ENCODE measurements around the gene ACIN1.
"Not testable (repeated sequence)": the region's sequence is repeated elsewhere in the genome, so short reads cannot be mapped to it uniquely, and the experiment has no call there.

ACIN1 gene

GRCh38 chr14:23125011-23125410 lies 30.1 kb upstream of the ACIN1 start:
- no peak for DNase-seq (ENCODE audit: low read depth in 3 of 3)

- no peak for DNase-seq (ENCODE audit: low read depth in 3 of 3)
These were observed 29.5 kb upstream of the ACIN1 start for GRCh38 chr14:23124337-23124954.

GRCh38 chr14:23123419-23123818 lies 28.5 kb upstream of the ACIN1 start:
- no peak for DNase-seq (ENCODE audit: low read depth in 3 of 3)

DNA sequence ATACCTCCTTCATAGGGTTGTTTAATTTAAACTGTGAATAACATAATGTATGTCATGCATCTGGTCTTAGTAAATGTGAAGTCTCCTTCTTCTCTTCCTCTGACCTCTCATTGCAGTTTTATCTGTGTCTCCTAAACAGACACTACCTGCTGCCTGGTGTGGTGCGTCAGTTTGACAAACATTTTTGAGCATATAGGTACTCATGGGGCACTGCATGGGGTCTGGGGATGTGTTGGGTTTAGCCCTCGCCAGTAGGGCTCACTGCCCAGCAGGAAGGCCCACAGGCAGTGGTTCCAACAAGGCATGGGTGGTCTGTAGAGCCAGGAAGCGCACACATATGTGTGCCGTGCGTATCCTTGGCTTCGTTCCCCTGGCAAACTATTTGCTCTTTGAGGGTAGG lies 27.1 kb upstream of the ACIN1 start:
- no peak for DNase-seq (ENCODE audit: low read depth in 3 of 3)

GRCh38 chr14:23121361-23121771 lies 26.4 kb upstream of the ACIN1 start:
- no peak for DNase-seq (ENCODE audit: low read depth in 3 of 3)

- peak; percentile 57 to 61 (median 58) for DNase-seq (ENCODE audit: low read depth in 3 of 3)
These were observed 25.8 kb upstream of the ACIN1 start for GRCh38 chr14:23120541-23121251.

GRCh38 chr14:23119363-23120327 lies 24.7 kb upstream of the ACIN1 start:
- DNase-seq (ENCODE audit: low read depth in 3 of 3) = no peak

GRCh38 chr14:23118506-23119362 lies 23.8 kb upstream of the ACIN1 start, which contains the start of gene CEBPE:
TSS of gene CEBPE (minus strand) at chr14:23119255. CDS start at chr14:23119091, 164 bp downstream.
- DNase-seq (ENCODE audit: low read depth in 3 of 3) = no peak

DNA sequence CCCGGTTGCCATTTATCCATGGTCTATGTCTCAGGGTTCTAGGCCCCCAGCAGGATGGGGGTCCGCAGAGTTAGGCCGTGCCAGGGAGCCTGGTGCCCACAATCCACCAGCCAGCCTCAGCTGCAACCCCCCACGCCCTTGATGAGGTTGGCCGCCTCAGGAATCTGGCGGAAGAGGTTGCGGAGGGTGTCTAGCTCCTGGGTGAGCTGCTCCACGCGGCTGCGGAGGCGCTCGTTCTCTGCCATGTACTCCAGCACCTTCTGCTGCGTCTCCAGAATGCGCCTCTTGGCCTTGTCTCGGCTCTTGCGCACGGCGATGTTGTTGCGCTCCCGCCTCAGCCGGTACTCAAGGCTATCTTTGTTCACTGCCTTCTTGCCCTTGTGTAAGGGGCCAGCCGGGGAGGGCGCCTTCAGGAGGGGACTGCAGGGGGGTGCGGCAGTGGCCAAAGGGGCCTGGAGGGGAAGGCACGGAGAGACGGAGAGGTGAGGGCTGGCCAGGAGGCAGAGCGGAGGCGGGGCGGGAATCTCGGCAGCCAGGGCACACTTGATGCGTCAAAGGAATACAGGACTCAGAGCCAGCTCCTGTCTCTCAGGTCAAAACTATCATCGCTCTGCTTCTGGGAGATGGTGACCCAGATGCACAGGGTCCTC lies 22.6 kb upstream of the ACIN1 start:
- no peak for DNase-seq (ENCODE audit: low read depth in 3 of 3)

DNA sequence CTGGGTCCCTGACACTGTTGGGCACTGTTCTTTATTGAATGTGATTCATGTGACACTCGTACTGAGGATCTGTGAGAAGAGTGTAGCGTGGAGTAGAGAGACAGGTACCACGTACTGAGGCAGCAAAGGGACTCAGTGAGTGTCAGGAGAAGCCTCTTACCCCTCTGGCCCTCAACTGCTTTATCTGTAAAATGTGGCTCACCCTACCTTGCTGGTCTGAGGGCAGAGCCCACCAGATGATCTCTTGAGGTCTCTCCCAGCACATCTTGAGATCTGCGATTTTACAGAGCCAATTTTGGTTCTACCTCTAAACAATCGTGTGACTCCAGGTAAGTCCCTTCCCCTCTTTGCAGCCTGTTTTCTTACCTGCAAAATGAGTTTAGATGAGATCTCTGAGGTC lies 21.0 kb upstream of the ACIN1 start:
- no peak for DNase-seq (ENCODE audit: low read depth in 3 of 3)

GRCh38 chr14:23115039-23115731 lies 20.2 kb upstream of the ACIN1 start:
- DNase-seq (ENCODE audit: low read depth in 3 of 3) = no peak

GRCh38 chr14:23114669-23115038 lies 19.7 kb upstream of the ACIN1 start:
- no peak for DNase-seq (ENCODE audit: low read depth in 3 of 3)

- no peak for DNase-seq (ENCODE audit: low read depth in 3 of 3)
These were observed 19.2 kb upstream of the ACIN1 start for GRCh38 chr14:23114120-23114458.

DNA sequence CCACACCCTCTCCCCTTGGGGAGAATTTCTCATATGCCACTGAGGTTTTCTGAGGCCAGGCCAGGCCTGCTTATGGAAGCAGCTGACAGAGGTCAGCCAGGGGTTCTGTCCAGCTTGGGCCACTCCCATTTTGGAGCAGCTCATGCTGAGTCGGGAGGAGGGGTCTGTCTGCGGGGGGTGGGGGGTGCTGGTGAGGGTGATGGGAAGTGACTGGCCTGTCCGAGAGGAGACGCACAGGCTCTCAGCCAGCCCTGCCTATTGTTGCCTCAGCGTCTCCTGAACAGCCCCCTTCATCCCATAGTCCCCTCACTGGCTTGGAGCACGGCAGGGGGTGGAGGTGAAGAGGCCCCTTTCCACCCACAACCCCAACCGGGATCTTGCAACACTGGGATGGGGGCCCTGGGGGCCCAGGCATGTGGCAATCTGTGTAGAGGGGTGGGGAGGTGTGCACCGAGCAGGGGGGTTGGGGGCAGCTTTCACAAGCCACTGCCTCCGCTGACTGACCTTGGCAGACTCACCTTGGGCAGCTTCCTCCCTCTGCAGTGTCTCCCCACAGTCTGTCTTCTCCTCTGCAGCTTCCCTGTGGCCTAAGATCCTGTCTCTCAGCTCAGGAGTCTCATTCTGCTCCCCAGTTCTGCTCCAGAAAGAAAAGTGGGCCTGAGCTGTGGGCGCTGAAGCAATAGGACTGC lies 18.6 kb upstream of the ACIN1 start:
- DNase-seq (ENCODE audit: low read depth in 3 of 3) = no peak

DNA sequence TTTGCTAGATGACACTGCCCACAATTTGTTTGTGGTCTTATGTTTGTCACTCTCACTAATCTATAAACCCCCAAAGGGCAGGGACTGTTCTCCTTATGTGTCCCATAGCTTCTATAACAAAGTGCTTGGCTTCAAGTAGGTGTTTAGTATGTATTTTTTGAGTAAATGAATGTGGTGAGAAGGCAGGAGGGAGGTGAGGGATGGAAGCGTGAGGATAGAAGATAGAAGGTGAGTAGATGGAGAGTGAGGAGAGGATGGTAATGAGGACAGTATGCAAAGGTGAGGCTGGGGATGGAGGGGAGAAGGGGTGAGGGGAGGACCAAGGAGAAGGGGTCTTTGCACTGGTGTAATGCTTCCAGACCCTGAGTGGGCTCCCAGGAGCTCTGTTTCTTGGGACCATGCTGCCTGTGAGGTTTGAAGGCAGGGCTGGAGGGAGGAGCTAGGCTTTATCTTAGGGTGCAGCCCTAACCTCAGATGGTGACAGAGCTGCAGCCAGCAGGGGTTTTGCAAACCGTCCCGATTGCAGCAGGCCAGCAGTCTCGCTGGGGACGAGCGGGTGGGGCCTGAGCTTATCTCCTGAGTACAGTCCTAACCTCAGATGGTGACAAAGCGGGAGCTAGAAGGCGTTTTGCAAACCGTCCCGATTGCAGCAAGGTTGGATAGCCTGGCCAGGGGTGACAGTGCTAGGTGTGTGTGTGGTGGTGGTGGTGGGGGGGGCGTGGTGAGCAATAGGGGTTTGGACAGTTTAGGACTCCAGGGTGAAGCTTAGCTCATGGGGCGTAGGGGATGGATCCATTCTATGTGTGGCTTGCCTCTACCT lies 17.6 kb upstream of the ACIN1 start:
- no peak for DNase-seq (ENCODE audit: low read depth in 3 of 3)

GRCh38 chr14:23110579-23111365 lies 15.8 kb upstream of the ACIN1 start:
- DNase-seq (ENCODE audit: low read depth in 3 of 3) = no peak

DNA sequence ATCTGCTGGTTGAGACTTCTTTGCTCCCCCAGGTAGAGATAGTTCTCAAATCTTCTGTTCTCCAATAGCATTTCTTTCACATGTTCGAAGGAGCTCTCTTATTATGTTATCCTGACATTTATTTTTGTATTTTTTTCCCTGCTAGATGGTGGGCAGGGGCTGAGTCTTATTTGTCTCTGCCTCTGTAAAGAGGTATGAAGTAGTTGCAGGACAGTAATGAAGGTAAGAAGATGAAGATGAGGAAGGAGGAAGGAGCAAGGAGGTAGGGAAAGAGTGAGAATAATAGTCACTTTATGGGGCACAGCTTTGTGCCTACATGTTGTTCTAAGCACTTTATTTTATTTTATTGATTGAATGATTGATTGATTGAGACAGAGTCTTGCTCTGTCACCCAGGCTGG lies 14.8 kb upstream of the ACIN1 start:
- DNase-seq (ENCODE audit: low read depth in 3 of 3) = no peak

- DNase-seq (ENCODE audit: low read depth in 3 of 3) = not testable (repeated sequence)
These were observed 13.2 kb upstream of the ACIN1 start for GRCh38 chr14:23108169-23108568.

All from stimulated activated CD4-positive, alpha-beta T cell treated with anti-CD3 and anti-CD28 coated beads, TNF-alpha, amount 100 ng/mL, for 4 hours (primary cell).